SK-N-SH (cell line): ENCODE data around the gene ZMYM2. TPM values are rescaled to one million over a fixed set of nuclear protein-coding genes. Genes with fewer than 3 reads are reported as not detected.
A peak's percentile ranks its signal among the peaks of the same experiment; 100 is the strongest.

ENCODE experiments used
- CTCF ChIA-PET: fragments of 300-600, 350-600 bp; formaldehyde crosslinking; extraction: SDS; loops from one replicate; lab custom pipeline; 2021; lab: Yijun Ruan, JAX
- POLR2A ChIA-PET: fragments of 350-600 bp; sonication (Branson Sonifier 250); formaldehyde crosslinking; extraction: SDS; loops from one replicate; lab custom pipeline; 2020; ENCODE audit warnings: antibody characterized with exemption, inconsistent platforms; lab: Yijun Ruan, JAX
- DNase-seq: peaks from one replicate; pipeline ENCODE4 v3.0.0; 2012
- H2AFZ ChIP-seq: fragments of 200-600 bp; sonication (generic); 2 replicates; pipeline ENCODE4 v1.8.1; 2016; ENCODE audit warnings: antibody characterized with exemption, mild to moderate bottlenecking, low read depth
- H3F3A ChIP-seq: fragments of 200-600 bp; sonication (generic); replicated peaks from 2 replicates; pipeline ENCODE3; 2016; ENCODE audit warnings: antibody characterized with exemption, mild to moderate bottlenecking; ENCODE audit not compliant: insufficient read depth
- H3K27ac ChIP-seq, 2 experiments: fragments of 200-500 bp in 1 of 2; fragments of 200-600 bp in 1 of 2; sonication (Bioruptor generic) in 1 of 2; sonication (generic), shearing (Covaris generic) in 1 of 2; 2 replicates each; pipeline versions ENCODE4 v1.5.1 to v1.6.1; 2014 to 2016; ENCODE audit warnings: low read depth in 2 of 2, inconsistent platforms in 1 of 2, low read length in 1 of 2, mild to moderate bottlenecking in 1 of 2, mixed read lengths in 1 of 2
- H3K27me3 ChIP-seq: fragments of 200-600 bp; sonication (generic), shearing (Covaris generic); 2 replicates; pipeline ENCODE4 v1.6.1; 2016; ENCODE audit warnings: mixed run types; ENCODE audit not compliant: insufficient read depth
- H3K36me3 ChIP-seq, 2 experiments: fragments of 200-500 bp in 1 of 2; fragments of 200-600 bp in 1 of 2; sonication (Bioruptor generic) in 1 of 2; sonication (generic) in 1 of 2; replicated peaks in 1 of 2; 2 replicates each; pipeline versions ENCODE3 to v1.5.1; 2014 to 2016; ENCODE audit warnings: low read length in 1 of 2, mild to moderate bottlenecking in 1 of 2; ENCODE audit not compliant: insufficient read depth in 2 of 2, control insufficient read depth in 1 of 2
- H3K4me1 ChIP-seq, 2 experiments: fragments of 200-500 bp in 1 of 2; fragments of 200-600 bp in 1 of 2; sonication (Bioruptor generic) in 1 of 2; sonication (generic), shearing (Covaris generic) in 1 of 2; 2 replicates each; pipeline versions ENCODE4 v1.5.1 to v1.6.1; 2014 to 2016; ENCODE audit warnings: low read depth in 1 of 2, low read length in 1 of 2, mixed run types in 1 of 2; ENCODE audit not compliant: insufficient read depth in 2 of 2, control insufficient read depth in 1 of 2
- H3K4me2 ChIP-seq: fragments of 200-600 bp; sonication (generic), shearing (Covaris generic); 2 replicates; pipeline ENCODE4 v1.6.1; 2017; ENCODE audit warnings: mixed run types
- H3K4me3 ChIP-seq, 2 experiments: fragments of 200-500 bp in 1 of 2; fragments of 200-600 bp in 1 of 2; sonication (Bioruptor generic) in 1 of 2; sonication (generic), shearing (Covaris generic) in 1 of 2; 2 replicates each; pipeline versions ENCODE4 v1.5.1 to v1.8.1; 2014 to 2016; ENCODE audit warnings: low read depth in 2 of 2, inconsistent platforms in 1 of 2, low read length in 1 of 2, mild to moderate bottlenecking in 1 of 2, mixed read lengths in 1 of 2, moderate library complexity in 1 of 2
- H3K79me2 ChIP-seq: fragments of 200-600 bp; sonication (generic); 2 replicates; pipeline ENCODE4 v1.8.1; 2017; ENCODE audit warnings: mild to moderate bottlenecking; ENCODE audit not compliant: insufficient read depth
- H3K9ac ChIP-seq: fragments of 200-600 bp; sonication (generic); 2 replicates; pipeline ENCODE4 v1.6.1; 2017; ENCODE audit warnings: mixed run types
- H3K9me2 ChIP-seq: fragments of 200-600 bp; sonication (generic); 2 replicates; pipeline ENCODE4 v1.6.1; 2017; ENCODE audit warnings: mixed run types
- H3K9me3 ChIP-seq: fragments of 200-600 bp; sonication (generic); 2 replicates; pipeline ENCODE4 v1.6.1; 2017; ENCODE audit warnings: mixed run types, mild to moderate bottlenecking, moderate library complexity
- H4K20me1 ChIP-seq: fragments of 200-600 bp; sonication (generic); 2 replicates; pipeline ENCODE4 v1.6.1; 2017; ENCODE audit warnings: mild to moderate bottlenecking, mixed run types; ENCODE audit not compliant: insufficient read depth
- CHD2 ChIP-seq: fragments of 150-350 bp; IDR thresholded peaks from 2 replicates; pipeline ENCODE4 v1.6.1; 2018; ENCODE audit warnings: low read length; ENCODE audit not compliant: partially characterized antibody
- ELF1 ChIP-seq: IDR thresholded peaks from 2 replicates; pipeline ENCODE4 v1.4.0; 2012
- EZH2phosphoT487 ChIP-seq: fragments of 200-600 bp; sonication (generic); IDR thresholded peaks from 2 replicates; pipeline ENCODE4 v1.6.1; 2017; ENCODE audit warnings: low read depth, mixed run types, mild to moderate bottlenecking, antibody characterized with exemption, moderate library complexity, borderline replicate concordance
- FOSL2 ChIP-seq: IDR thresholded peaks from 2 replicates; pipeline ENCODE4 v1.4.0; 2012; ENCODE audit warnings: low read depth, mild to moderate bottlenecking, moderate library complexity, borderline replicate concordance
- FOXJ3 ChIP-seq: sonication (generic); formaldehyde crosslinking; IDR thresholded peaks from 2 replicates; pipeline ENCODE4 v1.5.1; 2020; ENCODE audit warnings: mild to moderate bottlenecking, missing genetic modification reagents
- GABPA ChIP-seq: IDR thresholded peaks from 2 replicates; pipeline ENCODE4 v1.4.0; 2012; ENCODE audit warnings: low read depth, mild to moderate bottlenecking
- GATA2 ChIP-seq: sonication (generic); formaldehyde crosslinking; IDR thresholded peaks from 2 replicates; pipeline ENCODE4 v1.5.0; 2020; ENCODE audit warnings: mild to moderate bottlenecking, missing genetic modification reagents
- IRF3 ChIP-seq: fragments of 150-350 bp; IDR thresholded peaks from 2 replicates; pipeline ENCODE4 v1.6.1; 2016; ENCODE audit warnings: mild to moderate bottlenecking, low read depth, low read length
- JUND ChIP-seq: IDR thresholded peaks from 2 replicates; pipeline ENCODE4 v1.4.0; 2012
- MEF2A ChIP-seq: IDR thresholded peaks from 2 replicates; pipeline ENCODE4 v1.4.0; 2012; ENCODE audit warnings: low read depth, borderline replicate concordance
- PBX3 ChIP-seq: IDR thresholded peaks from 2 replicates; pipeline ENCODE4; 2012
- RXRA ChIP-seq: IDR thresholded peaks from 2 replicates; pipeline ENCODE4 v1.4.0; 2012; ENCODE audit warnings: low read depth, mild to moderate bottlenecking, borderline replicate concordance
- TAF1 ChIP-seq: IDR thresholded peaks from 2 replicates; pipeline ENCODE4 v1.6.1; 2012; ENCODE audit warnings: low read depth, mild to moderate bottlenecking, low read length, moderate library complexity, borderline replicate concordance
- TCF12 ChIP-seq: IDR thresholded peaks from 2 replicates; pipeline ENCODE4 v1.4.0; 2012
- TEAD4 ChIP-seq: IDR thresholded peaks from 2 replicates; pipeline ENCODE4 v1.4.0; 2012; ENCODE audit warnings: mild to moderate bottlenecking, borderline replicate concordance; ENCODE audit not compliant: insufficient read depth
- USF2 ChIP-seq: fragments of 150-350 bp; IDR thresholded peaks from 2 replicates; pipeline ENCODE4 v1.6.1; 2017; ENCODE audit warnings: antibody characterized with exemption, low read length, low read depth, borderline replicate concordance
- WGBS: methylation state at CpG from one replicate; pipeline ENCODE4 v1.1.6; 2017; ENCODE audit warnings: low lambda C conversion rate; 5-methylcytosine and 5-hydroxymethylcytosine counted together
- polyA plus RNA-seq, 3 experiments: library from polyadenylated mRNA; depleted of rRNA; stranded (reverse); fragments of >200 nt; gene quantifications; 2 replicates each; pipeline ENCODE4 v1.2.3, GENCODE V29; 2012
- TF ChIP-seq, protein P1 (sequence below): IDR thresholded peaks from 2 replicates; pipeline ENCODE4 v1.4.0; 2012; ENCODE audit warnings: low read depth, borderline replicate concordance
- TF ChIP-seq, protein P2 (sequence below): fragments of 200-600 bp; sonication (generic); IDR thresholded peaks from 2 replicates; pipeline ENCODE4 v1.6.1; 2017; ENCODE audit warnings: antibody characterized with exemption, mild to moderate bottlenecking, moderate library complexity

The ZMYM2 gene
- polyA plus RNA-seq, 1 of the 3 experiments (the other 2 are of a cell fraction) = 11.5 TPM

GRCh38 chr13:20127262-20127561, 168.7 kb downstream of the ZMYM2 start:
- DNase-seq = no peak
- no peaks in the 10 kb centered on the region for H4K20me1 ChIP-seq
- no peak overlapping the region for H3K9ac ChIP-seq
- ChIA-PET POLR2A (interaction anchor here (1.0 kb wide), 2 partner anchors 16 to 20 kb away, joined by 3 to 4 read pairs; no protein-coding TSS in a partner anchor), CTCF (interaction anchor here (0.7 to 2.7 kb wide), 15 partner anchors 8 to 49 kb away, joined by 3 to 19 read pairs (median 5); no protein-coding TSS in a partner anchor)
- no peaks in the 10 kb centered on the region for H3K9me3 ChIP-seq
- H3K4me1 ChIP-seq = peaks cover 0 to 4% of the 10 kb centered on the region in 2 experiments; a peak in 2 of 4 replicates
- H3K9me2 ChIP-seq = no peaks in the 10 kb centered on the region
- H3K79me2 ChIP-seq = no peaks in the 10 kb centered on the region
- peak overlapping the region; percentile 92; the same call in 1 of the 2 replicates for H2AFZ ChIP-seq
- H3F3A ChIP-seq = peaks cover 7% of the 10 kb centered on the region
- H3K36me3 ChIP-seq = no peaks in the 10 kb centered on the region
- peaks cover 39% of the 10 kb centered on the region for H3K27me3 ChIP-seq
- no peak overlapping the region for H3K27ac ChIP-seq
- 66% methylated on average over 6 of the region's 6 CpGs for WGBS
- H3K4me2 ChIP-seq = no peak overlapping the region
- TF ChIP-seq, protein P1, sequence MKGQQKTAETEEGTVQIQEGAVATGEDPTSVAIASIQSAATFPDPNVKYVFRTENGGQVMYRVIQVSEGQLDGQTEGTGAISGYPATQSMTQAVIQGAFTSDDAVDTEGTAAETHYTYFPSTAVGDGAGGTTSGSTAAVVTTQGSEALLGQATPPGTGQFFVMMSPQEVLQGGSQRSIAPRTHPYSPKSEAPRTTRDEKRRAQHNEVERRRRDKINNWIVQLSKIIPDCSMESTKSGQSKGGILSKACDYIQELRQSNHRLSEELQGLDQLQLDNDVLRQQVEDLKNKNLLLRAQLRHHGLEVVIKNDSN = no peak
- TF ChIP-seq CHD2 (no peak), FOXJ3 (CRISPR knock-in tag) (no peak), MEF2A (no peak), USF2 (no peak), GABPA (no peak), FOSL2 (no peak), EZH2phosphoT487 (no peak), TEAD4 (no peak), JUND (no peak)
- peak overlapping the region in 1 of 2 experiments; percentile 48; a peak in 1 of 4 replicates for H3K4me3 ChIP-seq

GRCh38 chr13:20127562-20128458, 169.3 kb downstream of the ZMYM2 start:
- Histone ChIP-seq H3K4me3 (peak overlapping the region; percentile 40 to 48), H3K9me3 (no peaks in the 10 kb centered on the region), H3K79me2 (no peaks in the 10 kb centered on the region), H3K27me3 (peaks cover 40% of the 10 kb centered on the region), H4K20me1 (no peaks in the 10 kb centered on the region), H2AFZ (peak overlapping the region; percentile 92; the same call in 1 of the 2 replicates), H3K36me3 (no peaks in the 10 kb centered on the region), H3K9me2 (no peaks in the 10 kb centered on the region), H3K4me2 (peak overlapping the region; percentile 71), H3F3A (peaks cover 7% of the 10 kb centered on the region), H3K9ac (peak overlapping the region; percentile 41; the same call in 1 of the 2 replicates), H3K27ac (no peak overlapping the region; a peak in 1 of 4 replicates), H3K4me1 (peaks cover 0 to 4% of the 10 kb centered on the region in 2 experiments; a peak in 2 of 4 replicates)
- CTCF ChIA-PET = interaction anchor here (0.7 to 2.7 kb wide), 21 partner anchors 9 to 143 kb away, joined by 3 to 19 read pairs (median 4); no protein-coding TSS in a partner anchor
- 7% methylated on average over 10 of the region's 82 CpGs for WGBS
- DNase-seq = peak; percentile 87
- POLR2A ChIA-PET = interaction anchor here (1.0 kb wide), 2 partner anchors 16 to 21 kb away, joined by 3 to 4 read pairs; no protein-coding TSS in a partner anchor
- TF ChIP-seq, protein P2, sequence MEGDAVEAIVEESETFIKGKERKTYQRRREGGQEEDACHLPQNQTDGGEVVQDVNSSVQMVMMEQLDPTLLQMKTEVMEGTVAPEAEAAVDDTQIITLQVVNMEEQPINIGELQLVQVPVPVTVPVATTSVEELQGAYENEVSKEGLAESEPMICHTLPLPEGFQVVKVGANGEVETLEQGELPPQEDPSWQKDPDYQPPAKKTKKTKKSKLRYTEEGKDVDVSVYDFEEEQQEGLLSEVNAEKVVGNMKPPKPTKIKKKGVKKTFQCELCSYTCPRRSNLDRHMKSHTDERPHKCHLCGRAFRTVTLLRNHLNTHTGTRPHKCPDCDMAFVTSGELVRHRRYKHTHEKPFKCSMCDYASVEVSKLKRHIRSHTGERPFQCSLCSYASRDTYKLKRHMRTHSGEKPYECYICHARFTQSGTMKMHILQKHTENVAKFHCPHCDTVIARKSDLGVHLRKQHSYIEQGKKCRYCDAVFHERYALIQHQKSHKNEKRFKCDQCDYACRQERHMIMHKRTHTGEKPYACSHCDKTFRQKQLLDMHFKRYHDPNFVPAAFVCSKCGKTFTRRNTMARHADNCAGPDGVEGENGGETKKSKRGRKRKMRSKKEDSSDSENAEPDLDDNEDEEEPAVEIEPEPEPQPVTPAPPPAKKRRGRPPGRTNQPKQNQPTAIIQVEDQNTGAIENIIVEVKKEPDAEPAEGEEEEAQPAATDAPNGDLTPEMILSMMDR = peak; percentile 44
- TF ChIP-seq MEF2A (no peak), FOSL2 (no peak), ELF1 (no peak), GATA2 (no peak), PBX3 (no peak), TCF12 (no peak), IRF3 (no peak), RXRA (no peak), TAF1 (no peak)
- TF ChIP-seq, protein P1 = no peak
